ENCODE measurements around the gene SLC25A3.
A peak's percentile ranks its signal among the peaks of the same experiment; 100 is the strongest.
"Not testable (repeated sequence)": the region's sequence is repeated elsewhere in the genome, so short reads cannot be mapped to it uniquely, and the experiment has no call there.

Gene SLC25A3

GRCh38 chr12:98595243-98595988 is 1.9 kb downstream of the SLC25A3 start:
- DNase-seq (ENCODE audit: low read depth in 2 of 2) = no peak

GRCh38 chr12:98597313-98597712 is 3.8 kb downstream of the SLC25A3 start:
- not testable (repeated sequence) for DNase-seq (ENCODE audit: low read depth in 2 of 2)

GRCh38 chr12:98601924-98602323 is 8.4 kb downstream of the SLC25A3 start:
- no peak for DNase-seq (ENCODE audit: low read depth in 2 of 2)

- DNase-seq (ENCODE audit: low read depth in 2 of 2) = no peak
Observed at GRCh38 chr12:98606359-98606988, 13.0 kb downstream of the SLC25A3 start.

GRCh38 chr12:98610596-98610995 is 17.1 kb downstream of the SLC25A3 start:
- DNase-seq (ENCODE audit: low read depth in 2 of 2) = no peak

- no peak for DNase-seq (ENCODE audit: low read depth in 2 of 2)
Observed at GRCh38 chr12:98612696-98613334, 19.3 kb downstream of the SLC25A3 start.

GRCh38 chr12:98618952-98619351 is 25.5 kb downstream of the SLC25A3 start:
- DNase-seq (ENCODE audit: low read depth in 2 of 2) = no peak

GRCh38 chr12:98635657-98636323 is 42.3 kb downstream of the SLC25A3 start:
- no peak for DNase-seq (ENCODE audit: low read depth in 2 of 2)

GRCh38 chr12:98637068-98637467 is 43.6 kb downstream of the SLC25A3 start:
- DNase-seq (ENCODE audit: low read depth in 2 of 2) = no peak

- no peak for DNase-seq (ENCODE audit: low read depth in 2 of 2)
Observed at GRCh38 chr12:98638009-98638408, 44.5 kb downstream of the SLC25A3 start.

GRCh38 chr12:98639491-98639890 is 46.0 kb downstream of the SLC25A3 start:
- no peak for DNase-seq (ENCODE audit: low read depth in 2 of 2)

GRCh38 chr12:98642801-98643200 is 49.3 kb downstream of the SLC25A3 start:
- not testable (repeated sequence) for DNase-seq (ENCODE audit: low read depth in 2 of 2)

- no peak for DNase-seq (ENCODE audit: low read depth in 2 of 2)
Observed at GRCh38 chr12:98644433-98644711, 50.9 kb downstream of the SLC25A3 start.

- peak; percentile 95 for DNase-seq (ENCODE audit: low read depth in 2 of 2)
Observed at GRCh38 chr12:98644712-98645571, 51.5 kb downstream of the SLC25A3 start, which contains the start of the genes APAF1 and IKBIP. TSS of gene APAF1 (plus strand) at chr12:98645290. CDS start at chr12:98648360, 3,070 bp downstream. TSS of gene IKBIP (minus strand) at chr12:98644788. CDS start at chr12:98644701, 87 bp downstream.

- DNase-seq (ENCODE audit: low read depth in 2 of 2) = no peak
Observed at GRCh38 chr12:98645572-98646067, 52.1 kb downstream of the SLC25A3 start.

GRCh38 chr12:98646294-98647090 is 53.0 kb downstream of the SLC25A3 start:
- DNase-seq (ENCODE audit: low read depth in 2 of 2) = no peak

GRCh38 chr12:98651328-98651727 is 57.8 kb downstream of the SLC25A3 start:
- no peak for DNase-seq (ENCODE audit: low read depth in 2 of 2)

GRCh38 chr12:98653866-98654493 is 60.5 kb downstream of the SLC25A3 start:
- DNase-seq (ENCODE audit: low read depth in 2 of 2) = no peak

Measured in stimulated activated CD4-positive, alpha-beta T cell treated with anti-CD3 and anti-CD28 coated beads, Interleukin-12 subunit alpha, Interleukin-12 subunit beta, amount 100 ng/mL, for 24 hours (primary cell).